GM21526 (cell line): Measurements from ENCODE around the gene EME1.
"Not testable (repeated sequence)": the region's sequence is repeated elsewhere in the genome, so short reads cannot be mapped to it uniquely, and the experiment has no call there.

Source experiments
- ATAC-seq: cut with Tn5 transposase; IDR thresholded peaks from one replicate; pipeline ENCODE4 v1.9.1; 2021; ENCODE audit warnings: moderate library complexity; ENCODE audit not compliant: unreplicated experiment, low FRiP score

EME1 gene

GRCh38 chr17:50372758-50373556 lies at the start of gene EME1, which contains the start of gene MRPL27:
Gene EME1, plus strand, starts transcription at chr17:50373229. Its CDS starts 1,980 bp downstream, at chr17:50375209.
Gene MRPL27, minus strand, starts transcription at chr17:50373184. Its CDS starts 14 bp downstream, at chr17:50373170.
- peak; percentile 67 for ATAC-seq

- ATAC-seq: no peak
These were observed 47.1 kb upstream of the EME1 start for GRCh38 chr17:50325906-50326305.

- no peak for ATAC-seq
These were observed 46.1 kb upstream of the EME1 start for GRCh38 chr17:50326831-50327364.

GRCh38 chr17:50328363-50329325 lies 44.4 kb upstream of the EME1 start:
- ATAC-seq: no peak

- ATAC-seq: no peak
These were observed 43.3 kb upstream of the EME1 start for GRCh38 chr17:50329716-50330115.

- ATAC-seq: no peak
These were observed 42.8 kb upstream of the EME1 start for GRCh38 chr17:50330151-50330775.

GRCh38 chr17:50331085-50331791 lies 41.8 kb upstream of the EME1 start:
- ATAC-seq: no peak

GRCh38 chr17:50332196-50332595 lies 40.8 kb upstream of the EME1 start:
- ATAC-seq: no peak

- ATAC-seq: not testable (repeated sequence)
These were observed 39.6 kb upstream of the EME1 start for GRCh38 chr17:50333291-50334057.

- ATAC-seq: no peak
These were observed 35.1 kb upstream of the EME1 start for GRCh38 chr17:50337956-50338355.

GRCh38 chr17:50338645-50339044 lies 34.4 kb upstream of the EME1 start:
- no peak for ATAC-seq

GRCh38 chr17:50339381-50339780 lies 33.6 kb upstream of the EME1 start:
- ATAC-seq: no peak

GRCh38 chr17:50344731-50345365 lies 28.2 kb upstream of the EME1 start:
- ATAC-seq: no peak

GRCh38 chr17:50345432-50346312 lies 27.4 kb upstream of the EME1 start, which contains the start of gene XYLT2:
Gene XYLT2, plus strand, starts transcription at chr17:50346126. Its CDS starts 15 bp downstream, at chr17:50346141.
- peak; percentile 53 for ATAC-seq

- peak; percentile 52 for ATAC-seq
These were observed 26.5 kb upstream of the EME1 start for GRCh38 chr17:50346313-50347116.

- no peak for ATAC-seq
These were observed 25.7 kb upstream of the EME1 start for GRCh38 chr17:50347117-50347893.
